IMR-90 (cell line): ENCODE results near the gene CHN2. TPM values are rescaled to one million over a fixed set of nuclear protein-coding genes. Genes with fewer than 3 reads are reported as not detected.

Experiments
- ATAC-seq: fragments of 200-7000 bp; cut with Tn5 transposase; 2 replicates; pipeline ENCODE4 v1.9.1; 2020; ENCODE audit warnings: low read depth, mild to moderate bottlenecking, moderate library complexity
- BruUV-seq: library from RNA; stranded (reverse); fragments of 400-500 nt; replicated peaks from 2 replicates; lab custom pipeline; 2021; lab: Mats Ljungman, UMichigan
- CTCF ChIA-PET: fragments of 300-600 bp; formaldehyde crosslinking; extraction: SDS; loops from one replicate; lab custom pipeline; 2021; ENCODE audit warnings: antibody characterized with exemption; lab: Yijun Ruan, JAX
- POLR2A ChIA-PET: fragments of 300-600 bp; sonication (Branson Sonifier 250); formaldehyde crosslinking; loops from one replicate; lab custom pipeline; 2022; ENCODE audit warnings: antibody characterized with exemption; ENCODE audit not compliant: unreplicated experiment; lab: Charles Lee
- DNase-seq: peaks from one replicate; pipeline ENCODE4 v3.0.0; 2013
- H2AFZ ChIP-seq: replicated peaks from 2 replicates; pipeline ENCODE3; 2013; ENCODE audit warnings: low read length, mild to moderate bottlenecking; ENCODE audit not compliant: poor library complexity
- H2AK5ac ChIP-seq: 2 replicates; pipeline ENCODE4 v1.6.1; 2013; ENCODE audit warnings: low read depth, low read length, inconsistent platforms
- H2AK9ac ChIP-seq: replicated peaks from 2 replicates; pipeline ENCODE3; 2013; ENCODE audit warnings: mild to moderate bottlenecking, low read depth, low read length, moderate library complexity; ENCODE audit not compliant: poor library complexity
- H2BK120ac ChIP-seq: 2 replicates; pipeline ENCODE4 v1.6.1; 2013; ENCODE audit warnings: low read depth, low read length, inconsistent platforms
- H2BK15ac ChIP-seq: 3 replicates; pipeline ENCODE4 v1.6.1; 2013; ENCODE audit warnings: low read depth, low read length, inconsistent platforms
- H2BK20ac ChIP-seq: 2 replicates; pipeline ENCODE4 v1.6.1; 2013; ENCODE audit warnings: low read depth, mild to moderate bottlenecking, inconsistent platforms, low read length, moderate library complexity
- H2BK5ac ChIP-seq: 2 replicates; pipeline ENCODE4 v1.6.1; 2013; ENCODE audit warnings: mild to moderate bottlenecking, low read depth, low read length, inconsistent platforms; ENCODE audit not compliant: poor library complexity, severe bottlenecking
- H3K14ac ChIP-seq: replicated peaks from 2 replicates; pipeline ENCODE4 v1.6.1; 2013; ENCODE audit warnings: low read depth, low read length, inconsistent platforms
- H3K18ac ChIP-seq: 2 replicates; pipeline ENCODE4 v1.6.1; 2013; ENCODE audit warnings: low read depth, low read length, control low read depth
- H3K23ac ChIP-seq: 2 replicates; pipeline ENCODE4 v1.6.1; 2013; ENCODE audit warnings: low read depth, low read length, inconsistent platforms
- H3K27ac ChIP-seq: 2 replicates; pipeline ENCODE4 v1.5.1; 2013; ENCODE audit warnings: mild to moderate bottlenecking, control low read depth, low read length; ENCODE audit not compliant: insufficient read depth
- H3K27me3 ChIP-seq: 2 replicates; pipeline ENCODE4 v1.6.1; 2013; ENCODE audit warnings: low read length; ENCODE audit not compliant: control insufficient read depth, insufficient read depth
- H3K36me3 ChIP-seq: 2 replicates; pipeline ENCODE4 v1.6.1; 2013; ENCODE audit warnings: low read length, mixed read lengths; ENCODE audit not compliant: control insufficient read depth, insufficient read depth
- H3K4ac ChIP-seq: 2 replicates; pipeline ENCODE4 v1.6.1; 2013; ENCODE audit warnings: low read depth, low read length, inconsistent platforms
- H3K4me1 ChIP-seq: 2 replicates; pipeline ENCODE4 v1.6.1; 2013; ENCODE audit warnings: low read length, mixed read lengths; ENCODE audit not compliant: control insufficient read depth, insufficient read depth
- H3K4me2 ChIP-seq: 2 replicates; pipeline ENCODE4 v1.6.1; 2013; ENCODE audit warnings: low read depth, mild to moderate bottlenecking, control low read depth, low read length, moderate library complexity
- H3K4me3 ChIP-seq: 2 replicates; pipeline ENCODE4 v1.5.1; 2013; ENCODE audit warnings: low read depth, mild to moderate bottlenecking, control low read depth, low read length, moderate library complexity; ENCODE audit not compliant: insufficient read depth
- H3K56ac ChIP-seq: 2 replicates; pipeline ENCODE4 v1.6.1; 2013; ENCODE audit warnings: low read length, inconsistent platforms; ENCODE audit not compliant: insufficient read depth; ENCODE audit errors: extremely low read depth
- H3K79me1 ChIP-seq, 2 experiments: 2 replicates each; pipeline ENCODE4 v1.6.1; 2013; ENCODE audit warnings: low read length in 2 of 2, inconsistent platforms in 1 of 2, low read depth in 1 of 2
- H3K9ac ChIP-seq: 2 replicates; pipeline ENCODE4 v1.6.1; 2013; ENCODE audit warnings: low read depth, low read length, control low read depth
- H3K9me1 ChIP-seq: 2 replicates; pipeline ENCODE4 v1.6.1; 2013; ENCODE audit warnings: low read length, inconsistent platforms; ENCODE audit not compliant: insufficient read depth
- H3K9me3 ChIP-seq: 2 replicates; pipeline ENCODE4 v1.6.1; 2013; ENCODE audit warnings: low read length; ENCODE audit not compliant: control insufficient read depth, insufficient read depth
- H4K20me1 ChIP-seq: 2 replicates; pipeline ENCODE4 v1.6.1; 2013; ENCODE audit warnings: low read length, inconsistent platforms; ENCODE audit not compliant: insufficient read depth
- H4K5ac ChIP-seq: 2 replicates; pipeline ENCODE4 v1.6.1; 2013; ENCODE audit warnings: mild to moderate bottlenecking, low read depth, low read length, control low read depth
- H4K8ac ChIP-seq, 2 experiments: 2 replicates each; pipeline ENCODE4 v1.6.1; 2013; ENCODE audit warnings: low read depth in 2 of 2, low read length in 2 of 2, control low read depth in 1 of 2, inconsistent platforms in 1 of 2
- H4K91ac ChIP-seq: 2 replicates; pipeline ENCODE4 v1.6.1; 2013; ENCODE audit warnings: low read depth, low read length, inconsistent platforms; ENCODE audit not compliant: insufficient read depth
- BHLHE40 ChIP-seq: fragments of 150-350 bp; IDR thresholded peaks from 2 replicates; pipeline ENCODE4 v1.6.1; 2016; ENCODE audit warnings: mild to moderate bottlenecking, low read depth, low read length
- CEBPB ChIP-seq: IDR thresholded peaks from 2 replicates; pipeline ENCODE4 v1.6.1; 2012; ENCODE audit warnings: low read depth, low read length, improper control_type of control experiment
- CHD1 ChIP-seq: IDR thresholded peaks from 2 replicates; pipeline ENCODE4 v1.6.1; 2012; ENCODE audit warnings: low read depth, low read length, improper control_type of control experiment
- FOS ChIP-seq: fragments of 150-350 bp; IDR thresholded peaks from 2 replicates; pipeline ENCODE4 v1.6.1; 2016; ENCODE audit warnings: low read depth, low read length
- MAFK ChIP-seq: IDR thresholded peaks from 2 replicates; pipeline ENCODE4 v1.6.1; 2012; ENCODE audit warnings: low read depth, low read length, improper control_type of control experiment
- MAZ ChIP-seq: IDR thresholded peaks from 2 replicates; pipeline ENCODE4 v1.6.1; 2012; ENCODE audit warnings: low read depth, mild to moderate bottlenecking, low read length, improper control_type of control experiment, moderate library complexity, borderline replicate concordance
- MXI1 ChIP-seq: IDR thresholded peaks from 2 replicates; pipeline ENCODE4 v1.6.1; 2012; ENCODE audit warnings: low read depth, mild to moderate bottlenecking, low read length, moderate library complexity, borderline replicate concordance
- NFE2L2 ChIP-seq: fragments of 150-350 bp; IDR thresholded peaks from 2 replicates; pipeline ENCODE4 v1.6.1; 2016; ENCODE audit warnings: low read depth, mild to moderate bottlenecking, low read length
- POLR2A ChIP-seq: IDR thresholded peaks from 2 replicates; pipeline ENCODE4 v1.6.1; 2012; ENCODE audit warnings: mild to moderate bottlenecking, low read depth, low read length
- RAD21 ChIP-seq: IDR thresholded peaks from 2 replicates; pipeline ENCODE4 v1.6.1; 2012; ENCODE audit warnings: low read length, improper control_type of control experiment
- RCOR1 ChIP-seq: IDR thresholded peaks from 2 replicates; pipeline ENCODE4 v1.6.1; 2012; ENCODE audit warnings: mild to moderate bottlenecking, low read length, improper control_type of control experiment; ENCODE audit not compliant: insufficient replicate concordance
- RFX5 ChIP-seq: IDR thresholded peaks from 2 replicates; pipeline ENCODE4 v1.8.0; 2012; ENCODE audit warnings: low read depth, mild to moderate bottlenecking, low read length, moderate library complexity
- SMC3 ChIP-seq: fragments of 150-350 bp; IDR thresholded peaks from 2 replicates; pipeline ENCODE4 v1.6.1; 2016; ENCODE audit warnings: low read depth, mild to moderate bottlenecking, antibody characterized with exemption, low read length, moderate library complexity
- WGBS, 2 experiments: methylation state at CpG; one replicate each; pipeline versions ENCODE4 v1.1.5 to v1.1.7; 2013; ENCODE audit warnings: missing lambda C conversion rate in 2 of 2; ENCODE audit not compliant: insufficient read length in 1 of 2; ENCODE audit errors: extremely low coverage in 2 of 2; 5-methylcytosine and 5-hydroxymethylcytosine counted together
- dilution Hi-C: fragments of 300-500 bp; cut with HindIII; formaldehyde crosslinking; loops from one replicate; pipeline ENCODE4 v1.14.3; 2018; ENCODE audit warnings: low sequenced_read_pairs; ENCODE audit not compliant: unreplicated experiment
- in situ Hi-C: fragments of 300-500 bp; cut with MboI; formaldehyde crosslinking; loops from 3 replicates; pipeline ENCODE4 v1.14.3; 2019; ENCODE audit warnings: low sequenced_read_pairs, inconsistent platforms, mixed read lengths
- intact Hi-C: fragments of 100-400 bp; cut with micrococcal nuclease; formaldehyde crosslinking; loops from 2 replicates; pipeline ENCODE4 v1.10.0; 2022
- polyA plus RNA-seq, 3 experiments: library from polyadenylated mRNA; depleted of rRNA; stranded (reverse); fragments of >200 nt; gene quantifications; 2 replicates each; pipeline ENCODE4 v1.2.3, GENCODE V29; 2012; ENCODE audit warnings: low replicate concordance in 1 of 3
- total RNA-seq: library from RNA; depleted of rRNA; stranded (reverse); fragments of >200 nt; gene quantifications from 2 replicates; pipeline ENCODE4 v1.2.3, GENCODE V29; 2012
- TF ChIP-seq, protein P1 (sequence below): fragments of 150-350 bp; IDR thresholded peaks from 2 replicates; pipeline ENCODE4 v1.6.1; 2017; ENCODE audit warnings: mild to moderate bottlenecking, antibody characterized with exemption, low read length, low read depth
- TF ChIP-seq, protein P2 (sequence below): conservative IDR thresholded peaks from 2 replicates; pipeline ENCODE4 v1.5.1; 2012; ENCODE audit warnings: mild to moderate bottlenecking, low read depth, low read length, improper control_type of control experiment
- TF ChIP-seq, protein P3 (sequence below): fragments of 150-350 bp; IDR thresholded peaks from 2 replicates; pipeline ENCODE4 v1.6.1; 2016; ENCODE audit warnings: low read depth, mild to moderate bottlenecking, low read length, moderate library complexity, borderline replicate concordance

CHN2 gene
- total and polyA plus RNA-seq, 2 of the 4 experiments (the other 2 are of a cell fraction): not detected

DNA sequence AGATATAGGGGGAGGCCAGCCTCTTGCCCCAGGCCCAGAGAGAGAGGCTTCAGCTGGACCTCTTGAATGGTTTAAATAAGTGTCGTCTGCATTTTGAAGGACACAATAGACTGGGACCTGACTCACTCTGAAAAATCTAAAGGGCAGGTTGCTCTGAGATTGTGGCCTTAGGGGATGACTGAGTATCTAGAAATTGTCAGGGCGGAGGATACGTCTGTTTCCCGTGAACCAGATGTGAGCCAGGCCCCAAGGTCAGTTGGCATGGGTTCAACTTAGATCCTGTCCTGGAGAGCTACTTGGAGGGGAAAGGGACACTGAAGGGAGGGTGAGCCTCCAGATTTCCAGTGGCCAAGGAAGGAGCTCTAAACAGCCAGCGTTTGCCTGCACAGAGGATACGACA lies 110.2 kb downstream of the CHN2 start:
- H4K91ac ChIP-seq: no peak overlapping the region
- TF ChIP-seq, protein P1, sequence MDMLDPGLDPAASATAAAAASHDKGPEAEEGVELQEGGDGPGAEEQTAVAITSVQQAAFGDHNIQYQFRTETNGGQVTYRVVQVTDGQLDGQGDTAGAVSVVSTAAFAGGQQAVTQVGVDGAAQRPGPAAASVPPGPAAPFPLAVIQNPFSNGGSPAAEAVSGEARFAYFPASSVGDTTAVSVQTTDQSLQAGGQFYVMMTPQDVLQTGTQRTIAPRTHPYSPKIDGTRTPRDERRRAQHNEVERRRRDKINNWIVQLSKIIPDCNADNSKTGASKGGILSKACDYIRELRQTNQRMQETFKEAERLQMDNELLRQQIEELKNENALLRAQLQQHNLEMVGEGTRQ: no peak
- TF ChIP-seq, protein P2, sequence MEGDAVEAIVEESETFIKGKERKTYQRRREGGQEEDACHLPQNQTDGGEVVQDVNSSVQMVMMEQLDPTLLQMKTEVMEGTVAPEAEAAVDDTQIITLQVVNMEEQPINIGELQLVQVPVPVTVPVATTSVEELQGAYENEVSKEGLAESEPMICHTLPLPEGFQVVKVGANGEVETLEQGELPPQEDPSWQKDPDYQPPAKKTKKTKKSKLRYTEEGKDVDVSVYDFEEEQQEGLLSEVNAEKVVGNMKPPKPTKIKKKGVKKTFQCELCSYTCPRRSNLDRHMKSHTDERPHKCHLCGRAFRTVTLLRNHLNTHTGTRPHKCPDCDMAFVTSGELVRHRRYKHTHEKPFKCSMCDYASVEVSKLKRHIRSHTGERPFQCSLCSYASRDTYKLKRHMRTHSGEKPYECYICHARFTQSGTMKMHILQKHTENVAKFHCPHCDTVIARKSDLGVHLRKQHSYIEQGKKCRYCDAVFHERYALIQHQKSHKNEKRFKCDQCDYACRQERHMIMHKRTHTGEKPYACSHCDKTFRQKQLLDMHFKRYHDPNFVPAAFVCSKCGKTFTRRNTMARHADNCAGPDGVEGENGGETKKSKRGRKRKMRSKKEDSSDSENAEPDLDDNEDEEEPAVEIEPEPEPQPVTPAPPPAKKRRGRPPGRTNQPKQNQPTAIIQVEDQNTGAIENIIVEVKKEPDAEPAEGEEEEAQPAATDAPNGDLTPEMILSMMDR: no peak
- TF ChIP-seq NFE2L2: no peak
- TF ChIP-seq, protein P3, sequence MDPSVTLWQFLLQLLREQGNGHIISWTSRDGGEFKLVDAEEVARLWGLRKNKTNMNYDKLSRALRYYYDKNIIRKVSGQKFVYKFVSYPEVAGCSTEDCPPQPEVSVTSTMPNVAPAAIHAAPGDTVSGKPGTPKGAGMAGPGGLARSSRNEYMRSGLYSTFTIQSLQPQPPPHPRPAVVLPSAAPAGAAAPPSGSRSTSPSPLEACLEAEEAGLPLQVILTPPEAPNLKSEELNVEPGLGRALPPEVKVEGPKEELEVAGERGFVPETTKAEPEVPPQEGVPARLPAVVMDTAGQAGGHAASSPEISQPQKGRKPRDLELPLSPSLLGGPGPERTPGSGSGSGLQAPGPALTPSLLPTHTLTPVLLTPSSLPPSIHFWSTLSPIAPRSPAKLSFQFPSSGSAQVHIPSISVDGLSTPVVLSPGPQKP: no peak
- TF ChIP-seq CEBPB: no peak
- no peak for TF ChIP-seq RCOR1
- no peak for TF ChIP-seq CHD1
- TF ChIP-seq RAD21: no peak
- no peak for TF ChIP-seq SMC3
- TF ChIP-seq MAZ: no peak
- TF ChIP-seq RFX5: no peak
- no peak for TF ChIP-seq MXI1
- no peak for TF ChIP-seq POLR2A
- TF ChIP-seq MAFK: no peak
- no peak for TF ChIP-seq FOS
- TF ChIP-seq BHLHE40: no peak
- H3K9me1 ChIP-seq: no peaks in the 10 kb centered on the region
- ATAC-seq (no peak), DNase-seq (no peak)
- in situ Hi-C loops (no loop called here), dilution Hi-C loops (no loop called here), intact Hi-C loops (no loop called here)
- no peak overlapping the region for H2AK9ac ChIP-seq
- no peak overlapping the region for H3K4ac ChIP-seq
- H3K23ac ChIP-seq: no peak overlapping the region
- no peak overlapping the region for H3K56ac ChIP-seq
- H3K9ac ChIP-seq: no peak overlapping the region
- no peak overlapping the region for H4K8ac ChIP-seq
- no peak overlapping the region for H2BK120ac ChIP-seq
- CTCF ChIA-PET: no interaction called here
- no peak overlapping the region for H3K18ac ChIP-seq
- no peaks in the 10 kb centered on the region for H3K4me1 ChIP-seq
- H3K9me3 ChIP-seq: no peaks in the 10 kb centered on the region
- BruUV-seq: no TSS peak
- H3K36me3 ChIP-seq: no peaks in the 10 kb centered on the region
- H2BK5ac ChIP-seq: no peak overlapping the region
- H3K79me1 ChIP-seq: no peaks in the 10 kb centered on the region
- no peak overlapping the region for H2AK5ac ChIP-seq
- no peak overlapping the region for H3K4me2 ChIP-seq
- no peak overlapping the region for H3K27ac ChIP-seq
- H2BK15ac ChIP-seq: no peak overlapping the region
- no peak overlapping the region for H4K5ac ChIP-seq
- H3K14ac ChIP-seq: no peak overlapping the region
- H2AFZ ChIP-seq: no peak overlapping the region
- no peaks in the 10 kb centered on the region for H3K27me3 ChIP-seq
- no peak overlapping the region for H3K4me3 ChIP-seq
- POLR2A ChIA-PET: no interaction called here
- WGBS, 2 experiments: 51% methylated on average over 5 of the region's 6 CpGs; no CpG with 5 or more reads in 1 of the 2 experiments
- H2BK20ac ChIP-seq: no peak overlapping the region
- no peaks in the 10 kb centered on the region for H4K20me1 ChIP-seq
